CD8-positive, alpha-beta memory T cell (primary cell): ENCODE measurements around the gene ADK. TPM values are rescaled to one million over a fixed set of nuclear protein-coding genes. Genes with fewer than 3 reads are reported as not detected.

ENCODE experiments used
- CTCF ChIA-PET: fragments of 350-600 bp; sonication (Branson Sonifier 250); formaldehyde crosslinking; loops from one replicate; lab custom pipeline; 2021; ENCODE audit warnings: antibody characterized with exemption; lab: Charles Lee
- POLR2A ChIA-PET: fragments of 350-600 bp; sonication (Branson Sonifier 250); formaldehyde crosslinking; loops from one replicate; lab custom pipeline; 2021; ENCODE audit warnings: antibody characterized with exemption; lab: Charles Lee
- DNase-seq, 5 donors: peaks; one replicate each; pipeline versions ENCODE4 v3.0.0 to v3.0.0-alpha.2; 2020 to 2022; ENCODE audit warnings: mixed read lengths in 1 of 5
- H3K27ac ChIP-seq: one replicate; pipeline ENCODE4 v1.7.0; 2013; ENCODE audit warnings: low read depth, mild to moderate bottlenecking, low read length, moderate library complexity
- H3K27me3 ChIP-seq: 2 replicates; pipeline ENCODE4 v1.7.0; 2013; ENCODE audit warnings: low read length, mild to moderate bottlenecking; ENCODE audit not compliant: insufficient read depth, poor library complexity, severe bottlenecking
- H3K36me3 ChIP-seq: 2 replicates; pipeline ENCODE4 v1.7.0; 2013; ENCODE audit warnings: mild to moderate bottlenecking, low read length, moderate library complexity; ENCODE audit not compliant: insufficient read depth
- H3K4me1 ChIP-seq: 2 replicates; pipeline ENCODE4 v1.7.0; 2013; ENCODE audit warnings: mild to moderate bottlenecking, low read length, moderate library complexity; ENCODE audit not compliant: insufficient read depth
- H3K4me3 ChIP-seq: 2 replicates; pipeline ENCODE4 v1.7.0; 2013; ENCODE audit warnings: mild to moderate bottlenecking, low read length
- H3K9me3 ChIP-seq: 2 replicates; pipeline ENCODE4 v1.7.0; 2013; ENCODE audit warnings: mild to moderate bottlenecking, low read length
- H3K27ac Mint-ChIP-seq, 8 donors: one replicate each; pipeline ENCODE4 v1.8.0; 2020 to 2021; ENCODE audit warnings: mixed read lengths in 8 of 8, mild to moderate bottlenecking in 6 of 8, inconsistent platforms in 3 of 8, moderate library complexity in 3 of 8
- H3K27me3 Mint-ChIP-seq, 2 donors: one replicate each; pipeline ENCODE4 v1.8.0; 2020 to 2021; ENCODE audit warnings: mixed read lengths in 2 of 2, mild to moderate bottlenecking in 1 of 2, moderate library complexity in 1 of 2
- H3K36me3 Mint-ChIP-seq, 3 donors: one replicate each; pipeline ENCODE4 v1.8.0; 2020 to 2021; ENCODE audit warnings: mixed read lengths in 3 of 3, inconsistent platforms in 1 of 3, mild to moderate bottlenecking in 1 of 3
- H3K4me1 Mint-ChIP-seq, 3 donors: one replicate each; pipeline ENCODE4 v1.8.0; 2020 to 2021; ENCODE audit warnings: mixed read lengths in 3 of 3, inconsistent platforms in 1 of 3, mild to moderate bottlenecking in 1 of 3
- H3K4me3 Mint-ChIP-seq, 7 donors: one replicate each; pipeline ENCODE4 v1.8.0; 2020 to 2021; ENCODE audit warnings: mixed read lengths in 7 of 7, mild to moderate bottlenecking in 6 of 7, moderate library complexity in 4 of 7, inconsistent platforms in 2 of 7
- H3K9me3 Mint-ChIP-seq, 5 donors: one replicate each; pipeline ENCODE4 v1.8.0; 2020 to 2022; ENCODE audit warnings: mixed read lengths in 5 of 5, mild to moderate bottlenecking in 3 of 5, moderate library complexity in 2 of 5, inconsistent platforms in 1 of 5
- polyA plus RNA-seq: library from polyadenylated mRNA; unstranded; fragments of 300-500 nt; fragmentation: Illumina TruSeq; gene quantifications from one replicate; pipeline ENCODE4 v1.2.3, GENCODE V29; 2021
- total RNA-seq, 2 experiments: library from RNA; stranded (reverse); gene quantifications; one replicate each; pipeline ENCODE4 v1.2.3, GENCODE V29; 2021

Gene ADK
- total and polyA plus RNA-seq, 3 experiments from 2014 or later: 54.1 to 65.1 (median 64.4) TPM

DNA sequence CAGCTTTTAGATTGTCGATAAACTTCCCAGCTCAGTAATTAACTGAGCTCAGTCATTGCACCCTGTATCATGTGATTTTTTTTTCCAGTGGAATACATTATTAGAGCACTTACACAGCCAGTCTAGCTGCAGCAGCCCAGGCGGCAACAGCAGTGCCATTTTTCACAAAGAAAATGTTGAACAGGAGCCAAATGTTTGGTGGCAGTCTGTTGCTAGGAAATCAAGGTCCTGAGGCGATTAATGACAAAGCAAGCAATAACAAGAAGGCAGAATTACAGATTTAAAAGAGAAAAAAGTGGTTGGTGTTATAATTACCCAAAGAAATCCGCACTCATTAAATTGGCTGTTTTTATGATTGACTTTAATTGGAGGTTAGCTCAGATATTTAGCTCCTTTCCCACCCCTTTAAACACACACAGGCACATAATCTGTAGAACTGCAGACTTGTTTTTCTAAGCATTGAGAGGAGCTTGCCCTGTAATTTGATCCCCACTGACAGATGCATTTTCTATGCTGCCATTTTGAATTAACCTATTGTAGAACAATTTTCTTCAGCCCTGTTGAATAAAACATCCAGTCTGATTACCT lies 267.4 kb downstream of the ADK start:
- POLR2A ChIA-PET: no interaction called here
- Mint-ChIP-seq H3K27me3 (no peaks in the 10 kb centered on the region), H3K9me3 (no peaks in the 10 kb centered on the region), H3K36me3 (peaks cover 0 to 8% (median 7%) of the 10 kb centered on the region in 3 donors), H3K27ac (no peak overlapping the region), H3K4me3 (no peak overlapping the region), H3K4me1 (peaks cover 0 to 9% (median 4%) of the 10 kb centered on the region in 3 donors)
- no peaks in the 10 kb centered on the region for H3K9me3 ChIP-seq
- peak overlapping the region; percentile 7 for H3K27ac ChIP-seq
- H3K4me1 ChIP-seq: no peaks in the 10 kb centered on the region
- no peak for DNase-seq
- H3K27me3 ChIP-seq: no peaks in the 10 kb centered on the region
- no peaks in the 10 kb centered on the region for H3K36me3 ChIP-seq
- H3K4me3 ChIP-seq: no peak overlapping the region
- CTCF ChIA-PET: no interaction called here

DNA sequence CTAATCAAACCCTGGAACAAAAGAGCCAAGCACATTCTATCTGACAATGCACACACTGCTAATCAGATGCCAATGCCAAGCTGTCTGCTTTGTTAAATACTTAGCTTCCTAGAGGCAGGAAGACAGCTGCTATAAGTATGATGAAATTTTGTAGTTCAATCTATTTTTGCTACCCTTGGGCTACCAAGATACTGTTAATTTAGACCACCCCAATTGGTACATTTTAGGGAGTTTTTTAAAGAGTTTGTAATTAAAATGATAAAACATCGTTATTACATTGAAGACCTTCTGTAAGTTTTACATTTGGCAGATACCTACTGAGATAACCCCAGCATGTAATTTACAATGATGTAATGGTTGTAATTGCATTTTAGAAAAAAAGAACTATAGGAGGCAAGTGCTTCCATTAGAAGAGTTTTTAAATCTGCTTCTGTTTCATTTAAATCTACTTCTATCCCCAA lies 268.5 kb downstream of the ADK start:
- Histone ChIP-seq H3K4me1 (no peaks in the 10 kb centered on the region), H3K27ac (no peak overlapping the region), H3K9me3 (no peaks in the 10 kb centered on the region), H3K36me3 (no peaks in the 10 kb centered on the region), H3K4me3 (no peak overlapping the region), H3K27me3 (no peaks in the 10 kb centered on the region)
- Mint-ChIP-seq H3K4me3 (no peak overlapping the region), H3K36me3 (peaks cover 5 to 9% (median 8%) of the 10 kb centered on the region in 3 donors), H3K9me3 (no peaks in the 10 kb centered on the region), H3K27me3 (no peaks in the 10 kb centered on the region), H3K27ac (no peak overlapping the region), H3K4me1 (peaks cover 0 to 6% (median 4%) of the 10 kb centered on the region in 3 donors)
- ChIA-PET POLR2A (no interaction called here), CTCF (interaction anchor here (0.7 kb wide), 1 partner anchor 602 kb away, joined by 3 read pairs; no protein-coding TSS in a partner anchor)
- DNase-seq: no peak

DNA sequence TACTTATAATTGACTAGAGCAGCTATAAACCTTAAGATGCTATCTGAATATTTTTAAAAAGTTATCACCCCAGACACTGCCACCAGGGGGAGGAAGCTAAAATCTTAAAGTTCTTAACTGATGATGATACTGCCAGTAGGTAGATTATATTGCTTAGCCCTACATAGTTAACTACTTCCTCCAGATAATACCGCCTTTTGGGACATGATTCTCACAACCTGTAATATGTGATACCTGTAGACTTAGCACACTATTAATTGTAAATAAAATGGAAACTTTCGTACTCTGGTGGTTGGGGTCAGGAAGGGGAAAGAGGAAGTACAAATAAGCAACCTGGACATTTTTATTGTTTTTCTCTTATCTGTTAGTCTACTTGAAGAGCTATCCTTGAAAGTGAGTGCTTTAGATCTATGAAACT lies 268.9 kb downstream of the ADK start:
- H3K27ac Mint-ChIP-seq: no peak overlapping the region
- H3K27me3 Mint-ChIP-seq: no peaks in the 10 kb centered on the region
- Histone ChIP-seq H3K27ac (no peak overlapping the region), H3K4me3 (no peak overlapping the region), H3K9me3 (no peaks in the 10 kb centered on the region), H3K4me1 (no peaks in the 10 kb centered on the region), H3K36me3 (no peaks in the 10 kb centered on the region), H3K27me3 (no peaks in the 10 kb centered on the region)
- DNase-seq: peak in 3 of 5 donors; percentile 11 to 16 (median 13)
- no peak overlapping the region for H3K4me3 Mint-ChIP-seq
- peaks cover 0 to 6% (median 4%) of the 10 kb centered on the region in 3 donors for H3K4me1 Mint-ChIP-seq
- no peaks in the 10 kb centered on the region for H3K9me3 Mint-ChIP-seq
- POLR2A ChIA-PET: no interaction called here
- H3K36me3 Mint-ChIP-seq: peaks cover 5 to 11% (median 9%) of the 10 kb centered on the region in 3 donors
- CTCF ChIA-PET: interaction anchor here (0.7 to 1.4 kb wide), 2 partner anchors 602 kb away, joined by 3 read pairs; no protein-coding TSS in a partner anchor

DNA sequence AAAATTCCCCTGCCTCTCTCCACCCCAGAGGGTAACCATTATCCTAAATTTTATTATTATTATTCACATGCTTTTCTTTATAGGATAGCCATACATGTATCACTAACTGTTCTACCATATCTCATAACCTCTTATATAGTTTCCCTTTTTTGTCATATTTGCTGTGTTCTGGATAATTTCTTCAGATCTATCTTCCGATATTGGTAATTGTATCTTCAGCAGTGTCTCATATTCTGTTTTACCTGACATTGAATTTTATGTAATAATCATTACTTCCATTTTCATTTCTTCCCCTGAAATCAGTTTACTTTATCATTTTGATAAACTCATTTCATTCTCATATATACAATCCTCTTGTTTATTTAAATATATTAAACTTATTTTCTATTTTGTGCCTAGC lies 273.5 kb downstream of the ADK start:
- POLR2A ChIA-PET: no interaction called here
- CTCF ChIA-PET: no interaction called here
- H3K4me1 Mint-ChIP-seq: peaks cover 0 to 6% (median 6%) of the 10 kb centered on the region in 3 donors
- H3K4me3 Mint-ChIP-seq: no peak overlapping the region
- no peaks in the 10 kb centered on the region for H3K9me3 Mint-ChIP-seq
- H3K27ac ChIP-seq: no peak overlapping the region
- H3K9me3 ChIP-seq: no peaks in the 10 kb centered on the region
- no peaks in the 10 kb centered on the region for H3K27me3 Mint-ChIP-seq
- no peaks in the 10 kb centered on the region for H3K27me3 ChIP-seq
- no peaks in the 10 kb centered on the region for H3K36me3 ChIP-seq
- peaks cover 5 to 13% (median 13%) of the 10 kb centered on the region in 3 donors for H3K36me3 Mint-ChIP-seq
- no peak overlapping the region for H3K4me3 ChIP-seq
- DNase-seq: no peak
- no peak overlapping the region for H3K27ac Mint-ChIP-seq
- H3K4me1 ChIP-seq: no peaks in the 10 kb centered on the region

DNA sequence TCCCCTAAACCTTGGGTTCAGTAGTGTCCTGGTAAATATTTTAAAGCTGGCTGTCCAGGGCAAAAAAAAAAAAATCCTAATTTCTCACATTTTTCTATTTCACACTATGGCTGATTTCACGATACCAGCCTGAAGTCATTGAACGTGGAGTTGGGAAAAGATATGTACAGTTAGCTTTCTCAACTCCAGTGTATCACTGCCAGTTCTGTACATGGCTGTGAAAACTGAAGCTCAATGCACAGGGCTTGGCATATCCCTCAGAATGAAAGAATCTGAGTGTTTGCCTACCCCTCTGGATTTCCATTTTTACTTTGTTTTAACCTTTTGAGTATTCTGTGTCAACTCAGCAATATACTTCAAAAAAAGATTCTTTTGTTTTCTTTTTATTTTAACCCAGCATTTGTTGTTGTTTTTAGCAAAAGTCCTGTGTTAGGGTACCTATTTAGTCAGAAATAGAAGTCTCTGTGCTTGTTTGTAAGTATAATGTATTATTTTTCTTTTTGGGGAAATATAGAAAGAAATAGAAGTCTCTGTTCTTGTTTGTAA lies 274.5 kb downstream of the ADK start:
- H3K4me1 ChIP-seq: no peaks in the 10 kb centered on the region
- Mint-ChIP-seq H3K27ac (peak overlapping the region in 1 of 8 donors; percentile 11), H3K27me3 (no peaks in the 10 kb centered on the region), H3K9me3 (no peaks in the 10 kb centered on the region), H3K36me3 (peaks cover 5 to 14% (median 14%) of the 10 kb centered on the region in 3 donors), H3K4me1 (peaks cover 0 to 2% (median 0%) of the 10 kb centered on the region in 3 donors), H3K4me3 (no peak overlapping the region)
- H3K9me3 ChIP-seq: no peaks in the 10 kb centered on the region
- no peaks in the 10 kb centered on the region for H3K36me3 ChIP-seq
- no peak overlapping the region for H3K4me3 ChIP-seq
- ChIA-PET CTCF (no interaction called here), POLR2A (no interaction called here)
- no peak for DNase-seq
- H3K27me3 ChIP-seq: no peaks in the 10 kb centered on the region
- no peak overlapping the region for H3K27ac ChIP-seq

DNA sequence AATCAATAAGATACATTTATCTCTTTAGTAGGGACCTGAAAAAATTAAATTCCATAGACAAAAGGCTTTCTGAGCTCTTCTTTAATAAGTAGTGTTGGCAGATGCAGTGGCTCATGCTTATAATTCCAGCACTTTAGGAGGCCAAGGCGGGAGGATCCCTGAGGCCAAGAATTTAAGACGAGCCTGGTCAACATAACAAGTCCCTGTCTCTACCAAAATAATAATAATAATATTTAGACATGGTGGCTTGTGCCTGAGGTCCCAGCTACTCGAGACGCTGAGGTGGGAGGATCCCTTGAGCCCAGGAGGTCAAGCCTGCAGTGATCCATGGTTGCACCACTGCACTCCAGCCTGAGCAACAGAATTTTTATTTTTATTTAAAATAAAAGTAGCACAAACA lies 280.8 kb downstream of the ADK start:
- Histone ChIP-seq H3K36me3 (no peaks in the 10 kb centered on the region), H3K9me3 (no peaks in the 10 kb centered on the region), H3K4me3 (no peak overlapping the region), H3K4me1 (no peaks in the 10 kb centered on the region), H3K27me3 (no peaks in the 10 kb centered on the region), H3K27ac (no peak overlapping the region)
- H3K9me3 Mint-ChIP-seq: no peaks in the 10 kb centered on the region
- H3K36me3 Mint-ChIP-seq: peaks cover 0 to 14% (median 14%) of the 10 kb centered on the region in 3 donors
- H3K4me1 Mint-ChIP-seq: peaks cover 0 to 2% (median 0%) of the 10 kb centered on the region in 3 donors
- POLR2A ChIA-PET: no interaction called here
- H3K27ac Mint-ChIP-seq: peak overlapping the region in 1 of 8 donors; percentile 40
- no peaks in the 10 kb centered on the region for H3K27me3 Mint-ChIP-seq
- H3K4me3 Mint-ChIP-seq: no peak overlapping the region
- DNase-seq: no peak
- CTCF ChIA-PET: no interaction called here

DNA sequence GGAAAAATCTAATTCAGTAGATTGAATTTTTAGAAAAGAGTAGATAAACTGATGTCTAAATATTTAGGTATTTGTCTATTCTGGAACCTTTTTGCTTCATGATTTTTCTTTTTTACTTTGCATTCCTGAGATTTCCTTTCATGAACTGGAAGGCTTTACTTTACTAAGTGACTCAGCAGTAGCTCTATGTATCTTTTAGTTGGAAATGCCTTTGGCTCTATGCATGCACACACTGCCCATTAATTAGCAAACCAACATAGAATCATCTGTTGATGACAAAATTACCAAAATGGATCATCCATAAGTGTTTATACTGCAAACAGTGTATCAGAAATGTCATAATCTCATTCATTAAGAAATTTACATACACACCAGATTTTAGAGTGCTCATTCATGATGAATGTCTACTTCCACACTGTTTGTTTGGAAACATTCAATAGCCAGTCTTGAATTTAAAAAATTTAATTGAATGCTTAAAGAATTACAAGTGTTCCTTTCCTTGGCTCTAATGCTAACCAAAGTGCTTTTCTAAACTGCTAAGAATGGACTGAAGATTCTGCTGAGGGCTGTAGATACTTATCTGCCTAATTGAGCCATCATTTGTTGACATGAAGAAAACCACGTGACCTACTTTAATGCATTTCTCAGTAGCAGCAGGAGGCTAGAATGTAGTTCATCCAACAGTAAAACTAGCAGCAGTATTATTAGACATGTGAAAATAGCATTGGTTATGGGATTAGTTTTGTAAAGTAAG lies 282.0 kb downstream of the ADK start:
- DNase-seq: no peak
- no peaks in the 10 kb centered on the region for H3K27me3 ChIP-seq
- H3K4me1 Mint-ChIP-seq: peaks cover 0 to 2% (median 0%) of the 10 kb centered on the region in 3 donors
- H3K4me3 Mint-ChIP-seq: no peak overlapping the region
- no peaks in the 10 kb centered on the region for H3K9me3 Mint-ChIP-seq
- CTCF ChIA-PET: no interaction called here
- peaks cover 0 to 14% (median 14%) of the 10 kb centered on the region in 3 donors for H3K36me3 Mint-ChIP-seq
- H3K4me1 ChIP-seq: no peaks in the 10 kb centered on the region
- peak overlapping the region in 1 of 8 donors; percentile 5 for H3K27ac Mint-ChIP-seq
- no peaks in the 10 kb centered on the region for H3K27me3 Mint-ChIP-seq
- POLR2A ChIA-PET: no interaction called here
- no peak overlapping the region for H3K4me3 ChIP-seq
- no peaks in the 10 kb centered on the region for H3K36me3 ChIP-seq
- no peak overlapping the region for H3K27ac ChIP-seq
- no peaks in the 10 kb centered on the region for H3K9me3 ChIP-seq

DNA sequence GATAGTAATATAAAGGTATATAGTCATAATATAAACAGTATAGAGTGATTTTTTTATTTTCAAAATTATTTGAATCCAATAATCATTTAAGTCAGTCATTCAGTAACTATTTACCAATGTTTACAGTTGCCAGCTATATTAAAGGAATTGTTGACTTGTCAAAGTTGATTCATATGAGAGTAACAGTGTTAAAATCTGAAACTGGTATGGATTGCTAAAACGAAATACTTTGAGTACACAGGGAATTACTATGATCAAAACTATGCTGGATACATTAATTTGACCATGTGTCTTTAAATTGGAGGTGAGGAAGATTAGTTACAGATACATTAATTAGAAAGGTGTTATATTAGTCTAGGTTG lies 282.6 kb downstream of the ADK start:
- Histone ChIP-seq H3K4me3 (no peak overlapping the region), H3K36me3 (no peaks in the 10 kb centered on the region), H3K27me3 (no peaks in the 10 kb centered on the region), H3K4me1 (no peaks in the 10 kb centered on the region), H3K9me3 (no peaks in the 10 kb centered on the region), H3K27ac (no peak overlapping the region)
- CTCF ChIA-PET: no interaction called here
- H3K27ac Mint-ChIP-seq: peak overlapping the region in 2 of 8 donors; percentile 2 to 16
- no peaks in the 10 kb centered on the region for H3K27me3 Mint-ChIP-seq
- H3K36me3 Mint-ChIP-seq: peaks cover 0 to 14% (median 10%) of the 10 kb centered on the region in 3 donors
- H3K4me1 Mint-ChIP-seq: peaks cover 0 to 2% (median 0%) of the 10 kb centered on the region in 3 donors
- H3K9me3 Mint-ChIP-seq: no peaks in the 10 kb centered on the region
- no peak overlapping the region for H3K4me3 Mint-ChIP-seq
- POLR2A ChIA-PET: no interaction called here
- DNase-seq: no peak
